ENCODE measurements around the gene ACER3.
"Not testable (repeated sequence)": the region's sequence is repeated elsewhere in the genome, so short reads cannot be mapped to it uniquely, and the experiment has no call there.

Gene ACER3

DNA sequence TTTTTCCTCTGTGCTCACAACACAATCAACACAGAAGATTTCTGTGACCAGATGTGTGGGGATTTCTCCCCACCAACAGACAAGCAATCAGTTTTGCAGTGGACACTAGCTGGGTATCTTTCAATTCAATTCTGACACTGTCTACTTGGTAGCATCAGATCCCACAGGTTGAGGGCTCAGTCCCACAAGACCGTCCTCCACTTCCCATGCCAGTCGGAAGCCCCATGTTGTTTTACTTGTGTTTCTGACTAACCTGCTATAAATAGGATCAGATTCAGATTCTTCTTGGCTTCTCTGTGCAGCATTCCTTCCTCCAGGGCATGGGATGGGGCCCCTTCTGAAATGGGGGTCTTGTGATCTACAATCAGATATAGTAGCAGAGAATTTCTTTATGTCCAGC lies 19.6 kb downstream of the ACER3 start:
- H3K9me3 ChIP-seq (ENCODE audit: control insufficient read depth, low read length), result no peaks in the 10 kb centered on the region
- no peak overlapping the region for H3K4me3 ChIP-seq (ENCODE audit: low read length)
- H3K4me1 ChIP-seq (ENCODE audit: control insufficient read depth, insufficient read depth, low read length), result no peaks in the 10 kb centered on the region
- DNase-seq (ENCODE audit: low read depth), result no peak
- H3K9ac ChIP-seq (ENCODE audit: low read length), result no peak overlapping the region
- no peaks in the 10 kb centered on the region for H3K36me3 ChIP-seq (ENCODE audit: control insufficient read depth, insufficient read depth, low read length, severe bottlenecking)
- no peaks in the 10 kb centered on the region for H3K27me3 ChIP-seq (replicated peaks; ENCODE audit: control insufficient read depth, insufficient read depth, low read length)

DNA sequence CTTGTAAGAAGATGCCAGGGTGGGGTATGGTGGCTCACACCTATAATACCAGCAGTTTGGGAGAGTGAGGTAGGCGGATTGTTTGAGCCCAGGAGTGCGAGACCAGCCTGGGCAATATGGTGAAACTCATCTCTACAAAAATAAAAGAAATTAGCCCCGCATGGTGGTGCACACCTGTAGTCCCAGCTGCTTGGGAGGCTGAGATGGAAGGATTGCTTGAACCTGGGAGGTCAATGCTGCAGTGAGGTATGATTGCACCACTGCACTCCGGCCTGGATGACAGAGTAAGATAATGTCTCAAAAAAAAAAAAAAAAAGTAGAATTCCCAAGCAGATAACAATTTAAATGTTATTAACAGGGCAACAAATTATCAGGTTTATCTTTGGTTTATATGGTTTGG lies 20.2 kb downstream of the ACER3 start:
- Histone ChIP-seq H3K36me3 (ENCODE audit: control insufficient read depth, insufficient read depth, low read length, severe bottlenecking) (no peaks in the 10 kb centered on the region), H3K9me3 (ENCODE audit: control insufficient read depth, low read length) (no peaks in the 10 kb centered on the region), H3K27me3 (replicated peaks; ENCODE audit: control insufficient read depth, insufficient read depth, low read length) (no peaks in the 10 kb centered on the region), H3K4me1 (ENCODE audit: control insufficient read depth, insufficient read depth, low read length) (no peaks in the 10 kb centered on the region), H3K4me3 (ENCODE audit: low read length) (no peak overlapping the region), H3K9ac (ENCODE audit: low read length) (no peak overlapping the region)
- DNase-seq (ENCODE audit: low read depth), result no peak

GRCh38 chr11:76885390-76886097 lies 24.8 kb downstream of the ACER3 start:
- no peaks in the 10 kb centered on the region for H3K27me3 ChIP-seq (replicated peaks; ENCODE audit: control insufficient read depth, insufficient read depth, low read length)
- no peak for DNase-seq (ENCODE audit: low read depth)
- peaks cover 6% of the 10 kb centered on the region for H3K36me3 ChIP-seq (ENCODE audit: control insufficient read depth, insufficient read depth, low read length, severe bottlenecking)
- H3K4me3 ChIP-seq (ENCODE audit: low read length), result no peak overlapping the region
- H3K9ac ChIP-seq (ENCODE audit: low read length), result no peak overlapping the region
- H3K9me3 ChIP-seq (ENCODE audit: control insufficient read depth, low read length), result no peaks in the 10 kb centered on the region
- peaks cover 6% of the 10 kb centered on the region for H3K4me1 ChIP-seq (ENCODE audit: control insufficient read depth, insufficient read depth, low read length)

- H3K27me3 ChIP-seq (replicated peaks; ENCODE audit: control insufficient read depth, insufficient read depth, low read length), result no peaks in the 10 kb centered on the region
- DNase-seq (ENCODE audit: low read depth), result no peak
- peaks cover 6% of the 10 kb centered on the region for H3K36me3 ChIP-seq (ENCODE audit: control insufficient read depth, insufficient read depth, low read length, severe bottlenecking)
- H3K4me1 ChIP-seq (ENCODE audit: control insufficient read depth, insufficient read depth, low read length), result peaks cover 6% of the 10 kb centered on the region
- H3K4me3 ChIP-seq (ENCODE audit: low read length), result no peak overlapping the region
- H3K9me3 ChIP-seq (ENCODE audit: control insufficient read depth, low read length), result no peaks in the 10 kb centered on the region
- H3K9ac ChIP-seq (ENCODE audit: low read length), result no peak overlapping the region
These were observed 28.3 kb downstream of the ACER3 start for GRCh38 chr11:76888989-76889388.

- no peaks in the 10 kb centered on the region for H3K9me3 ChIP-seq (ENCODE audit: control insufficient read depth, low read length)
- no peak overlapping the region for H3K4me3 ChIP-seq (ENCODE audit: low read length)
- H3K9ac ChIP-seq (ENCODE audit: low read length), result no peak overlapping the region
- H3K27me3 ChIP-seq (replicated peaks; ENCODE audit: control insufficient read depth, insufficient read depth, low read length), result no peaks in the 10 kb centered on the region
- peak; percentile 4 for DNase-seq (ENCODE audit: low read depth)
- peaks cover 6% of the 10 kb centered on the region for H3K36me3 ChIP-seq (ENCODE audit: control insufficient read depth, insufficient read depth, low read length, severe bottlenecking)
- H3K4me1 ChIP-seq (ENCODE audit: control insufficient read depth, insufficient read depth, low read length), result peaks cover 6% of the 10 kb centered on the region
These were observed 28.8 kb downstream of the ACER3 start for GRCh38 chr11:76889411-76889975.

DNA sequence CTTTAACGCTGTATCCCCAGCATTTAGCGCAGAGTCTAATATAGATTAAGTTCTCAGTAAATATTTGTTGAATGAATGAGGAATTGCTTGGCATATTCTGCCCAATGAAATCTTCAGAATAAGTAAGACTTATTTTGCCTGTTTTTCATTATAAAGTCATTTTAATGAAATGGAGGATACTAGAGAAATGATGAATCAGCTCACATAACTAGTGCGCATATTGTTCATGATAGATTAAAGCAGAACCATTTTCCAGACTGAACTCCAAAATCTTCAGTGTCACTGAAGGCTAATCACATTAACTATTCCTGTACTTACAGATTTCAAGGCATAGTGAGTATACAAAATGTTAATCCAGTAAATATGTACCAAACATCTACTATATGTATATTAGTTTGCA lies 29.6 kb downstream of the ACER3 start:
- H3K9me3 ChIP-seq (ENCODE audit: control insufficient read depth, low read length), result no peaks in the 10 kb centered on the region
- no peak overlapping the region for H3K4me3 ChIP-seq (ENCODE audit: low read length)
- H3K36me3 ChIP-seq (ENCODE audit: control insufficient read depth, insufficient read depth, low read length, severe bottlenecking), result peaks cover 6% of the 10 kb centered on the region
- no peaks in the 10 kb centered on the region for H3K27me3 ChIP-seq (replicated peaks; ENCODE audit: control insufficient read depth, insufficient read depth, low read length)
- H3K9ac ChIP-seq (ENCODE audit: low read length), result no peak overlapping the region
- no peak for DNase-seq (ENCODE audit: low read depth)
- H3K4me1 ChIP-seq (ENCODE audit: control insufficient read depth, insufficient read depth, low read length), result peaks cover 6% of the 10 kb centered on the region

- Histone ChIP-seq H3K36me3 (ENCODE audit: control insufficient read depth, insufficient read depth, low read length, severe bottlenecking) (peaks cover 6% of the 10 kb centered on the region), H3K4me1 (ENCODE audit: control insufficient read depth, insufficient read depth, low read length) (peaks cover 6% of the 10 kb centered on the region), H3K9me3 (ENCODE audit: control insufficient read depth, low read length) (no peaks in the 10 kb centered on the region), H3K9ac (ENCODE audit: low read length) (no peak overlapping the region), H3K4me3 (ENCODE audit: low read length) (no peak overlapping the region), H3K27me3 (replicated peaks; ENCODE audit: control insufficient read depth, insufficient read depth, low read length) (no peaks in the 10 kb centered on the region)
- no peak for DNase-seq (ENCODE audit: low read depth)
These were observed 30.6 kb downstream of the ACER3 start for GRCh38 chr11:76891285-76891684.

- DNase-seq (ENCODE audit: low read depth), result no peak
- peaks cover 6% of the 10 kb centered on the region for H3K36me3 ChIP-seq (ENCODE audit: control insufficient read depth, insufficient read depth, low read length, severe bottlenecking)
- no peaks in the 10 kb centered on the region for H3K27me3 ChIP-seq (replicated peaks; ENCODE audit: control insufficient read depth, insufficient read depth, low read length)
- no peak overlapping the region for H3K4me3 ChIP-seq (ENCODE audit: low read length)
- H3K4me1 ChIP-seq (ENCODE audit: control insufficient read depth, insufficient read depth, low read length), result peaks cover 6% of the 10 kb centered on the region
- H3K9me3 ChIP-seq (ENCODE audit: control insufficient read depth, low read length), result no peaks in the 10 kb centered on the region
- H3K9ac ChIP-seq (ENCODE audit: low read length), result no peak overlapping the region
These were observed 31.1 kb downstream of the ACER3 start for GRCh38 chr11:76891793-76892192.

- peaks cover 6% of the 10 kb centered on the region for H3K36me3 ChIP-seq (ENCODE audit: control insufficient read depth, insufficient read depth, low read length, severe bottlenecking)
- no peaks in the 10 kb centered on the region for H3K9me3 ChIP-seq (ENCODE audit: control insufficient read depth, low read length)
- H3K4me1 ChIP-seq (ENCODE audit: control insufficient read depth, insufficient read depth, low read length), result peaks cover 6% of the 10 kb centered on the region
- H3K9ac ChIP-seq (ENCODE audit: low read length), result no peak overlapping the region
- DNase-seq (ENCODE audit: low read depth), result no peak
- H3K4me3 ChIP-seq (ENCODE audit: low read length), result no peak overlapping the region
- H3K27me3 ChIP-seq (replicated peaks; ENCODE audit: control insufficient read depth, insufficient read depth, low read length), result no peaks in the 10 kb centered on the region
These were observed 31.6 kb downstream of the ACER3 start for GRCh38 chr11:76892306-76892705.

- peaks cover 5% of the 10 kb centered on the region for H3K36me3 ChIP-seq (ENCODE audit: control insufficient read depth, insufficient read depth, low read length, severe bottlenecking)
- H3K9me3 ChIP-seq (ENCODE audit: control insufficient read depth, low read length), result no peaks in the 10 kb centered on the region
- no peak overlapping the region for H3K9ac ChIP-seq (ENCODE audit: low read length)
- H3K4me1 ChIP-seq (ENCODE audit: control insufficient read depth, insufficient read depth, low read length), result no peaks in the 10 kb centered on the region
- no peak overlapping the region for H3K4me3 ChIP-seq (ENCODE audit: low read length)
- no peak for DNase-seq (ENCODE audit: low read depth)
- no peaks in the 10 kb centered on the region for H3K27me3 ChIP-seq (replicated peaks; ENCODE audit: control insufficient read depth, insufficient read depth, low read length)
These were observed 36.5 kb downstream of the ACER3 start for GRCh38 chr11:76897233-76897632.

DNA sequence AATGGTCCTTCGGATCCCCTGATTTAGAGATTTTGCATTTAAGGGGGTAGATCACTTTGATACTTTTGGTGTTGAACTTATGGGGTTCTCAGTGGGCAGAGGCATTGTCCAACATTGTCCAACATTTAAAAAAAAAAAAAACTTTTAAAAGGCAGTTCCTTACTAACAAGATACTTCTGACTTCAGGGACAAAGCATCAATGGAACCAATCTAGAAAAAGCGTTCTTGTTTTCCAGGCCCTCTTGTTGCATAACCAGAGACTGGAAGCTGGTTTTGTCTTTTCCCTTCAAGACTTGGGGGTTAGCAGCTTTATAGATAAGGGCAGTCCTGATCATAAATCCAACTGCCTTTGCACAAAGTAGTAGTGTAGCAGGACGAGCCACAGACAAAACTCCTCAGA lies 40.4 kb downstream of the ACER3 start:
- no peaks in the 10 kb centered on the region for H3K4me1 ChIP-seq (ENCODE audit: control insufficient read depth, insufficient read depth, low read length)
- no peak overlapping the region for H3K9ac ChIP-seq (ENCODE audit: low read length)
- H3K9me3 ChIP-seq (ENCODE audit: control insufficient read depth, low read length), result peaks cover 3% of the 10 kb centered on the region
- no peaks in the 10 kb centered on the region for H3K27me3 ChIP-seq (replicated peaks; ENCODE audit: control insufficient read depth, insufficient read depth, low read length)
- no peak overlapping the region for H3K4me3 ChIP-seq (ENCODE audit: low read length)
- DNase-seq (ENCODE audit: low read depth), result no peak
- peaks cover 5% of the 10 kb centered on the region for H3K36me3 ChIP-seq (ENCODE audit: control insufficient read depth, insufficient read depth, low read length, severe bottlenecking)

DNA sequence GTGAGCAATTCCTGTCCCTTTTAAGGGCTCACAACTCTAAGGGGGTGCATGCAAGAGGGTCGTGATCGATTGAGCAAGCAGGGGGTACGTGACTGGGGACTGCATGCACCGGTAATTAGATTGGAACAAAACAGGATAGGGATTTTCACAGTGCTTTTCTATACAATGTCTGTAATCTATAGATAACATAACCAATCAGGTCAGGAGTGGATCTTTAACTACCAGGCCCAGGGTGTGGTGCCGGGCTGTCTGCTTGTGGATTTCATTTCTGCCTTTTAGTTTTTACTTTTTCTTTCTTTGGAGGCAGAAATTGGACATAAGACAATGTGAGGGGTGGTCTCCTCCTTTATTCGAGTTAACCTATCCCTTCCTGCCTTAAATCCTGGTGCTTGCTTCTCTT lies 40.9 kb downstream of the ACER3 start:
- not testable (repeated sequence) for H3K9me3 ChIP-seq (ENCODE audit: control insufficient read depth, low read length); H3K9ac ChIP-seq (ENCODE audit: low read length); H3K4me3 ChIP-seq (ENCODE audit: low read length); DNase-seq (ENCODE audit: low read depth); H3K4me1 ChIP-seq (ENCODE audit: control insufficient read depth, insufficient read depth, low read length); H3K27me3 ChIP-seq (replicated peaks; ENCODE audit: control insufficient read depth, insufficient read depth, low read length); H3K36me3 ChIP-seq (ENCODE audit: control insufficient read depth, insufficient read depth, low read length, severe bottlenecking)

Measured in adipocyte (in vitro differentiated cells).